CD4-positive, alpha-beta T cell (primary cell): ENCODE data around the gene ADGRV1. TPM values are rescaled to one million over a fixed set of nuclear protein-coding genes. Genes with fewer than 3 reads are reported as not detected.

ENCODE experiments used
- ATAC-seq: fragments of 200-7000 bp; cut with Tn5 transposase; one replicate; pipeline ENCODE4 v1.10.0; 2022; ENCODE audit warnings: mild to moderate bottlenecking; ENCODE audit not compliant: poor library complexity
- CTCF ChIA-PET: fragments of 350-600 bp; sonication (Branson Sonifier 250); formaldehyde crosslinking; loops from one replicate; lab custom pipeline; 2021; ENCODE audit warnings: antibody characterized with exemption, inconsistent platforms; lab: Charles Lee
- POLR2A ChIA-PET: fragments of 350-600 bp; sonication (Branson Sonifier 250); formaldehyde crosslinking; loops from one replicate; lab custom pipeline; 2021; ENCODE audit warnings: antibody characterized with exemption, inconsistent platforms; lab: Charles Lee
- DNase-seq, 14 experiments: peaks; one replicate each; pipeline ENCODE4 v3.0.0-alpha.2; 2013 to 2020; ENCODE audit warnings: mixed read lengths in 2 of 14
- H3K27ac ChIP-seq, 2 donors: one replicate each; pipeline versions ENCODE4 v1.5.1 to v1.7.0; 2013; ENCODE audit warnings: low read length in 2 of 2, low read depth in 1 of 2, mild to moderate bottlenecking in 1 of 2
- H3K27me3 ChIP-seq, 2 experiments: 1 replicate in 1 of 2; 2 replicates in 1 of 2; pipeline versions ENCODE4 v1.6.1 to v1.7.0; 2013; ENCODE audit warnings: low read length in 2 of 2, control low read depth in 1 of 2, mild to moderate bottlenecking in 1 of 2, moderate library complexity in 1 of 2; ENCODE audit not compliant: insufficient read depth in 2 of 2, control insufficient read depth in 1 of 2
- H3K36me3 ChIP-seq: one replicate; pipeline ENCODE4 v1.6.1; 2013; ENCODE audit warnings: low read length, control low read depth; ENCODE audit not compliant: insufficient read depth
- H3K4me1 ChIP-seq: one replicate; pipeline ENCODE4 v1.6.1; 2013; ENCODE audit warnings: low read length, control low read depth; ENCODE audit not compliant: insufficient read depth
- H3K4me3 ChIP-seq: one replicate; pipeline ENCODE4 v1.5.1; 2013; ENCODE audit warnings: mild to moderate bottlenecking, low read length, moderate library complexity
- H3K9me3 ChIP-seq, 2 experiments: 1 replicate in 1 of 2; 2 replicates in 1 of 2; pipeline versions ENCODE4 v1.6.1 to v1.7.0; 2013; ENCODE audit warnings: low read length in 2 of 2, mild to moderate bottlenecking in 2 of 2, control low read depth in 1 of 2, moderate library complexity in 1 of 2; ENCODE audit not compliant: control insufficient read depth in 1 of 2, insufficient read depth in 1 of 2
- H3K27ac Mint-ChIP-seq: one replicate; pipeline ENCODE4 v1.8.0; 2020; ENCODE audit warnings: mixed read lengths
- H3K27me3 Mint-ChIP-seq: one replicate; pipeline ENCODE4 v1.8.0; 2021; ENCODE audit warnings: mixed read lengths
- H3K36me3 Mint-ChIP-seq: one replicate; pipeline ENCODE4 v1.8.0; 2021; ENCODE audit warnings: low read depth, mixed read lengths
- H3K4me1 Mint-ChIP-seq: one replicate; pipeline ENCODE4 v1.8.0; 2021; ENCODE audit warnings: low read depth, mixed read lengths
- H3K4me3 Mint-ChIP-seq: one replicate; pipeline ENCODE4 v1.8.0; 2020; ENCODE audit warnings: mild to moderate bottlenecking, mixed read lengths
- H3K9me3 Mint-ChIP-seq: one replicate; pipeline ENCODE4 v1.8.0; 2020; ENCODE audit warnings: mixed read lengths
- intact Hi-C, 2 experiments: fragments of 100-400 bp; cut with DNase I in 1 of 2; cut with micrococcal nuclease in 1 of 2; formaldehyde crosslinking; loops; one replicate each; pipeline versions ENCODE4 v1.15.1 to v1.9.0; 2023 to 2025; cut with DNase I, micrococcal nuclease
- total RNA-seq, 174 experiments: library from RNA in 2 of 174; stranded (reverse) in 2 of 174; gene quantifications; one replicate each; pipeline ENCODE4 v1.2.3 and lab custom pipeline; 2021 to 2026
- TF ChIP-seq, protein P1 (sequence below): fragments of 200-600 bp; IDR thresholded peaks from one replicate; pipeline ENCODE4 v1.8.0; 2022; ENCODE audit warnings: antibody characterized with exemption, mild to moderate bottlenecking

Gene ADGRV1
- total RNA-seq, 2 experiments from 2014 or later: 0.81 to 1.2 TPM

DNA sequence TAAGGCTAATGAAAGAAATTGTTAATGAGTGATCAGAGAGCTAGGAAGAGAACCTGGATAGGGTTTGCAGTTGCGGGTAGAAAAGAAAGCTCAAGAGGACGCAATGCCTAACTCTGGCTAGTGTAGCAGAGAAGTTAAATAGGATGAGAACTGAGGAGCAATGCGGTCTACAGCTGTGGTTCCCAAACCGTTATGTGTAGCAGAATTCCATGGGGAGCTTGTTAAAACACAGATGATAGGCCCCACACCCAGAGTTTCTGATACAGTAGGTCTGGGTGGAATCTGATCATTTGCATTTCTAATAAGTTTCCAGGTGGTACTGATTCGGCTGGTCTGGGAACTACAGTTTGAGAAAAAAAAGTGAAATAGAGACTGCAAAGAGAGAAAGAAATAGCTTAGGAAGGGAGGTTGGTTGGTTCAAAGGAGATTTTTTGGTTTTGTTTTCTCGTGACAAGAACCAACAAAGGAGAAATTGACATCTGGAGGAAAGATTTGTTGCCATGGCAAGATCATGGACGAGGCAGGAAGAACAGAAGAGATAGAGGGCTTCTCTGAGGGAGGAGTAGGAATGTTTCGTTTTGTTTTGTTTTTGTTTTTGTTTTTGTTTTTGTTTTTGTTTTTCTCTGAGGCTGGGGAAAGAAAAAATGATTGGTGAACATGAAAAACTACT, 548.4 kb downstream of the ADGRV1 start:
- CTCF ChIA-PET: no interaction called here
- TF ChIP-seq, protein P1, sequence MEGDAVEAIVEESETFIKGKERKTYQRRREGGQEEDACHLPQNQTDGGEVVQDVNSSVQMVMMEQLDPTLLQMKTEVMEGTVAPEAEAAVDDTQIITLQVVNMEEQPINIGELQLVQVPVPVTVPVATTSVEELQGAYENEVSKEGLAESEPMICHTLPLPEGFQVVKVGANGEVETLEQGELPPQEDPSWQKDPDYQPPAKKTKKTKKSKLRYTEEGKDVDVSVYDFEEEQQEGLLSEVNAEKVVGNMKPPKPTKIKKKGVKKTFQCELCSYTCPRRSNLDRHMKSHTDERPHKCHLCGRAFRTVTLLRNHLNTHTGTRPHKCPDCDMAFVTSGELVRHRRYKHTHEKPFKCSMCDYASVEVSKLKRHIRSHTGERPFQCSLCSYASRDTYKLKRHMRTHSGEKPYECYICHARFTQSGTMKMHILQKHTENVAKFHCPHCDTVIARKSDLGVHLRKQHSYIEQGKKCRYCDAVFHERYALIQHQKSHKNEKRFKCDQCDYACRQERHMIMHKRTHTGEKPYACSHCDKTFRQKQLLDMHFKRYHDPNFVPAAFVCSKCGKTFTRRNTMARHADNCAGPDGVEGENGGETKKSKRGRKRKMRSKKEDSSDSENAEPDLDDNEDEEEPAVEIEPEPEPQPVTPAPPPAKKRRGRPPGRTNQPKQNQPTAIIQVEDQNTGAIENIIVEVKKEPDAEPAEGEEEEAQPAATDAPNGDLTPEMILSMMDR: no peak

DNA sequence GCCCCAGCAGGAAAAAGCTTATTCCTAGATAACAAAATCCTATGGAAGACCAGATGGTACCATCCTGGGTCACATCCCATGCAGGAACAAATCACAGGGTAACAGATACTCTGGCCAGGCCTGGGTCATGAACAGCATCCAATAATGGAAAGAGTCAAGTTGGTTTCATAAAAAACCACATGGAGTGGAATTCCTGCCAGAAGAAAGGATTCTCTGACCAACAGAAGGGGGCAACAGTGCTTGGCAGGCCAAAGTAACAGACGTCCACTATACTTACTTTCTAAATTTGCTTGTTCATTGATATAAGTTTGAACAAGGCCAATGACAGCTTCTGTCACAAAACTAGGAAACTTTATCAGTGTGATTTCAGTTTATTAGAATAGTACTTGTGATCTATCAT, 551.0 kb downstream of the ADGRV1 start:
- DNase-seq: no peak
- Histone ChIP-seq H3K4me1 (no peaks in the 10 kb centered on the region), H3K27ac (no peak overlapping the region), H3K9me3 (no peaks in the 10 kb centered on the region), H3K4me3 (no peak overlapping the region), H3K27me3 (no peaks in the 10 kb centered on the region), H3K36me3 (no peaks in the 10 kb centered on the region)
- Mint-ChIP-seq H3K27me3 (peaks cover 4% of the 10 kb centered on the region), H3K4me1 (no peaks in the 10 kb centered on the region), H3K27ac (no peak overlapping the region), H3K9me3 (no peaks in the 10 kb centered on the region), H3K4me3 (no peak overlapping the region), H3K36me3 (no peaks in the 10 kb centered on the region)
- ChIA-PET POLR2A (no interaction called here), CTCF (no interaction called here)
- TF ChIP-seq, protein P1: no peak
- intact Hi-C loops: no loop called here
- ATAC-seq: no peak

More for the DNA sequence above, 548.4 kb downstream of the ADGRV1 start:
- no peaks in the 10 kb centered on the region for H3K27me3 ChIP-seq
- intact Hi-C loops: no loop called here
- H3K9me3 Mint-ChIP-seq: no peaks in the 10 kb centered on the region
- H3K27me3 Mint-ChIP-seq: peaks cover 4% of the 10 kb centered on the region
- no peaks in the 10 kb centered on the region for H3K9me3 ChIP-seq
- no peak overlapping the region for H3K4me3 ChIP-seq
- H3K27ac ChIP-seq: no peak overlapping the region
- POLR2A ChIA-PET: no interaction called here
- no peaks in the 10 kb centered on the region for H3K36me3 ChIP-seq
- no peaks in the 10 kb centered on the region for H3K4me1 Mint-ChIP-seq
- no peaks in the 10 kb centered on the region for H3K36me3 Mint-ChIP-seq
- H3K4me3 Mint-ChIP-seq: no peak overlapping the region
- DNase-seq (no peak), ATAC-seq (no peak)
- no peaks in the 10 kb centered on the region for H3K4me1 ChIP-seq
- H3K27ac Mint-ChIP-seq: no peak overlapping the region

DNA sequence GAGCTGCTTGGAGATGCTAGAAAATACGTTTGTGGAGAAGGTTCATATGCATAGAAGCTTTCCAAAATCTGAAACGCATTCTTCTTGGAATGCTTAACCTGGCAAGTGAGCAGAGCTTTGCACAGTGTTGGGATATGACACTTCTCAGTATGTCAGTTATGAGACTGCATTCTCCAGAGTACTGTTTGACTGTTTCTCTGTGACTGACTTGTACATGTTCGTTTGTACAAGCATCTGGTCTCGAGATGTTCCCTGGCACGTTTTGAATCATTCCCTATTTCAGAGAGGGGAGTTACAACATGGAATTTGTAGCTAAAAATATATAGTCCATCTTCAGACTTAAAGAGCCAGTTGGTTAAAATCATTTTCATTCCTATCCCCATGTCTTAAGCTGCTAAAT, 552.1 kb downstream of the ADGRV1 start:
- no peaks in the 10 kb centered on the region for H3K9me3 ChIP-seq
- no peaks in the 10 kb centered on the region for H3K36me3 Mint-ChIP-seq
- no peak overlapping the region for H3K27ac ChIP-seq
- intact Hi-C loops: no loop called here
- ChIA-PET CTCF (no interaction called here), POLR2A (no interaction called here)
- no peaks in the 10 kb centered on the region for H3K27me3 ChIP-seq
- H3K4me1 ChIP-seq: no peaks in the 10 kb centered on the region
- no peak overlapping the region for H3K27ac Mint-ChIP-seq
- DNase-seq (no peak), ATAC-seq (no peak)
- peaks cover 4% of the 10 kb centered on the region for H3K27me3 Mint-ChIP-seq
- H3K4me3 ChIP-seq: no peak overlapping the region
- no peaks in the 10 kb centered on the region for H3K9me3 Mint-ChIP-seq
- no peaks in the 10 kb centered on the region for H3K36me3 ChIP-seq
- no peak overlapping the region for H3K4me3 Mint-ChIP-seq
- H3K4me1 Mint-ChIP-seq: no peaks in the 10 kb centered on the region
- TF ChIP-seq, protein P1: no peak
